ENCODE measurements around the gene ECE1. TPM values are rescaled to one million over a fixed set of nuclear protein-coding genes. Genes with fewer than 3 reads are reported as not detected.
"Not testable (repeated sequence)": the region's sequence is repeated elsewhere in the genome, so short reads cannot be mapped to it uniquely, and the experiment has no call there.

Gene ECE1
- total RNA-seq, 1 donor from 2014 or later, result 91.2 TPM

GRCh38 chr1:21234779-21235178 lies 55.5 kb downstream of the ECE1 start:
- intact Hi-C loops (cut with micrococcal nuclease), result no loop called here

GRCh38 chr1:21233490-21233889 lies 56.8 kb downstream of the ECE1 start:
- intact Hi-C loops (cut with micrococcal nuclease), result no loop called here

GRCh38 chr1:21232044-21232443 lies 58.2 kb downstream of the ECE1 start:
- intact Hi-C loops (cut with micrococcal nuclease), result loop anchor here (1.0 kb wide), 5 partner anchors 23 to 427 kb away; no protein-coding TSS in a partner anchor

- intact Hi-C loops (cut with micrococcal nuclease), result no loop called here
Measured at GRCh38 chr1:21229246-21230000, 60.8 kb downstream of the ECE1 start.

- intact Hi-C loops (cut with micrococcal nuclease), result not testable (repeated sequence)
Measured at GRCh38 chr1:21228224-21228623, 62.0 kb downstream of the ECE1 start.

- intact Hi-C loops (cut with micrococcal nuclease), result no loop called here
Measured at GRCh38 chr1:21225065-21225464, 65.2 kb downstream of the ECE1 start.

GRCh38 chr1:21220815-21221214 lies 69.4 kb downstream of the ECE1 start:
- intact Hi-C loops (cut with micrococcal nuclease), result no loop called here

- intact Hi-C loops (cut with micrococcal nuclease), result no loop called here
Measured at GRCh38 chr1:21219674-21220073, 70.6 kb downstream of the ECE1 start.

GRCh38 chr1:21217812-21218596 lies 72.3 kb downstream of the ECE1 start:
- intact Hi-C loops (cut with micrococcal nuclease), result loop anchor here (1.0 kb wide), 1 partner anchor 150 kb away; no protein-coding TSS in a partner anchor

GRCh38 chr1:21216835-21217811 lies 73.1 kb downstream of the ECE1 start:
- intact Hi-C loops (cut with micrococcal nuclease), result loop anchor here (1.0 kb wide), 1 partner anchor 151 kb away; no protein-coding TSS in a partner anchor

GRCh38 chr1:21212126-21212525 lies 78.1 kb downstream of the ECE1 start:
- intact Hi-C loops (cut with micrococcal nuclease), result no loop called here

GRCh38 chr1:21208137-21208700 lies 82.0 kb downstream of the ECE1 start:
- intact Hi-C loops (cut with micrococcal nuclease), result not testable (repeated sequence)

- intact Hi-C loops (cut with micrococcal nuclease), result no loop called here
Measured at GRCh38 chr1:21206117-21206516, 84.1 kb downstream of the ECE1 start.

- intact Hi-C loops (cut with micrococcal nuclease), result no loop called here
Measured at GRCh38 chr1:21205416-21205815, 84.8 kb downstream of the ECE1 start.

GRCh38 chr1:21201650-21202049 lies 88.6 kb downstream of the ECE1 start:
- intact Hi-C loops (cut with micrococcal nuclease), result no loop called here

GRCh38 chr1:21201238-21201637 lies 89.0 kb downstream of the ECE1 start:
- intact Hi-C loops (cut with micrococcal nuclease), result not testable (repeated sequence)

- intact Hi-C loops (cut with micrococcal nuclease), result no loop called here
Measured at GRCh38 chr1:21200767-21201166, 89.5 kb downstream of the ECE1 start.

GRCh38 chr1:21198929-21199328 lies 91.3 kb downstream of the ECE1 start:
- intact Hi-C loops (cut with micrococcal nuclease), result no loop called here

GRCh38 chr1:21192871-21193270 lies 97.4 kb downstream of the ECE1 start:
- intact Hi-C loops (cut with micrococcal nuclease), result no loop called here

- intact Hi-C loops (cut with micrococcal nuclease), result no loop called here
Measured at GRCh38 chr1:21192284-21192683, 98.0 kb downstream of the ECE1 start.

GRCh38 chr1:21190771-21191170 lies 99.5 kb downstream of the ECE1 start:
- intact Hi-C loops (cut with micrococcal nuclease), result not testable (repeated sequence)
